ENCODE measurements around the gene TPRN.

The TPRN gene

GRCh38 chr9:137232510-137232909 lies 32.0 kb upstream of the TPRN start:
- H2AFZ ChIP-seq (ENCODE audit: low read depth, low read length, severe bottlenecking) = no peak overlapping the region
- TF ChIP-seq CTCF (IDR thresholded peaks at IDR 0.05; ENCODE audit: insufficient read depth, low read length, poor library complexity, severe bottlenecking) (no peak), EZH2phosphoT487 (conservative IDR thresholded peaks at IDR 0.05; ENCODE audit: low read length) (no peak)
- H3F3A ChIP-seq (ENCODE audit: insufficient read depth) = no peaks in the 10 kb centered on the region
- no peaks in the 10 kb centered on the region for H3K36me3 ChIP-seq (ENCODE audit: low read length)
- H4K20me1 ChIP-seq (ENCODE audit: low read depth, low read length) = no peaks in the 10 kb centered on the region
- H3K4me2 ChIP-seq (ENCODE audit: low read depth, low read length, poor library complexity, severe bottlenecking) = no peak overlapping the region
- H3K79me2 ChIP-seq (ENCODE audit: insufficient read depth, low read length) = no peaks in the 10 kb centered on the region
- no peak overlapping the region for H3K27ac ChIP-seq (ENCODE audit: low read depth, low read length)
- H3K9me2 ChIP-seq (replicated peaks; ENCODE audit: insufficient read depth, low read length) = no peaks in the 10 kb centered on the region
- H3K9me3 ChIP-seq (ENCODE audit: insufficient read depth, low read length) = no peaks in the 10 kb centered on the region
- H3K9ac ChIP-seq (ENCODE audit: low read length) = no peak overlapping the region
- H3K27me3 ChIP-seq (ENCODE audit: low read length) = no peaks in the 10 kb centered on the region
- H3K4me3 ChIP-seq (ENCODE audit: insufficient read depth, low read length, poor library complexity, severe bottlenecking) = no peak overlapping the region

- Histone ChIP-seq H2AFZ (ENCODE audit: low read depth, low read length, severe bottlenecking) (no peak overlapping the region), H3K36me3 (ENCODE audit: low read length) (no peaks in the 10 kb centered on the region), H3K9ac (ENCODE audit: low read length) (no peak overlapping the region), H3K27me3 (ENCODE audit: low read length) (no peaks in the 10 kb centered on the region), H3K9me2 (replicated peaks; ENCODE audit: insufficient read depth, low read length) (no peaks in the 10 kb centered on the region), H3F3A (ENCODE audit: insufficient read depth) (no peaks in the 10 kb centered on the region), H3K27ac (ENCODE audit: low read depth, low read length) (no peak overlapping the region), H3K4me3 (ENCODE audit: insufficient read depth, low read length, poor library complexity, severe bottlenecking) (no peak overlapping the region), H3K79me2 (ENCODE audit: insufficient read depth, low read length) (no peaks in the 10 kb centered on the region), H4K20me1 (ENCODE audit: low read depth, low read length) (no peaks in the 10 kb centered on the region), H3K9me3 (ENCODE audit: insufficient read depth, low read length) (no peaks in the 10 kb centered on the region), H3K4me2 (ENCODE audit: low read depth, low read length, poor library complexity, severe bottlenecking) (no peak overlapping the region)
- TF ChIP-seq CTCF (IDR thresholded peaks at IDR 0.05; ENCODE audit: insufficient read depth, low read length, poor library complexity, severe bottlenecking) (no peak), EZH2phosphoT487 (conservative IDR thresholded peaks at IDR 0.05; ENCODE audit: low read length) (no peak)
Measured at GRCh38 chr9:137232101-137232500, 31.6 kb upstream of the TPRN start.

- H3K27me3 ChIP-seq (ENCODE audit: low read length) = no peaks in the 10 kb centered on the region
- no peaks in the 10 kb centered on the region for H3F3A ChIP-seq (ENCODE audit: insufficient read depth)
- H3K9me3 ChIP-seq (ENCODE audit: insufficient read depth, low read length) = no peaks in the 10 kb centered on the region
- no peaks in the 10 kb centered on the region for H4K20me1 ChIP-seq (ENCODE audit: low read depth, low read length)
- H3K36me3 ChIP-seq (ENCODE audit: low read length) = no peaks in the 10 kb centered on the region
- H3K9me2 ChIP-seq (replicated peaks; ENCODE audit: insufficient read depth, low read length) = no peaks in the 10 kb centered on the region
- no peak overlapping the region for H3K27ac ChIP-seq (ENCODE audit: low read depth, low read length)
- H3K4me3 ChIP-seq (ENCODE audit: insufficient read depth, low read length, poor library complexity, severe bottlenecking) = no peak overlapping the region
- no peaks in the 10 kb centered on the region for H3K79me2 ChIP-seq (ENCODE audit: insufficient read depth, low read length)
- no peak overlapping the region for H3K4me2 ChIP-seq (ENCODE audit: low read depth, low read length, poor library complexity, severe bottlenecking)
- no peak for TF ChIP-seq CTCF (IDR thresholded peaks at IDR 0.05; ENCODE audit: insufficient read depth, low read length, poor library complexity, severe bottlenecking)
- no peak for TF ChIP-seq EZH2phosphoT487 (conservative IDR thresholded peaks at IDR 0.05; ENCODE audit: low read length)
- H3K9ac ChIP-seq (ENCODE audit: low read length) = no peak overlapping the region
- no peak overlapping the region for H2AFZ ChIP-seq (ENCODE audit: low read depth, low read length, severe bottlenecking)
Measured at GRCh38 chr9:137231372-137232039, 31.0 kb upstream of the TPRN start.
